Regular cardiac myocyte (primary cell): ENCODE results near the gene VAV3. TPM values are rescaled to one million over a fixed set of nuclear protein-coding genes. Genes with fewer than 3 reads are reported as not detected.

ENCODE experiments used
- total RNA-seq: library from RNA; depleted of rRNA; stranded (reverse); fragments of >200 nt; gene quantifications from 2 replicates; pipeline ENCODE4 v1.2.3, GENCODE V29; 2014

VAV3 gene
- total RNA-seq = 0.38 and 0.56 TPM in 2 replicates

GRCh38 chr1:107965110-107965991 is at the start of gene VAV3:
TSS of gene VAV3 (minus strand) at chr1:107965180. CDS start at chr1:107964869, 311 bp downstream.

Other genes starting within 250 kb of the VAV3 start
- gene SLC25A24, start 235.2 kb upstream of the VAV3 start, total RNA-seq = 40.0 and 43.9 TPM in 2 replicates